DOHH2 (cell line): ENCODE data around the gene DRC3.

Source experiments
- CTCF ChIP-seq: fragments of 200-600 bp; sonication (generic); IDR thresholded peaks from one replicate; pipeline ENCODE4 v1.5.1; 2014; ENCODE audit warnings: antibody characterized with exemption, mild to moderate bottlenecking, low read depth, low read length; ENCODE audit not compliant: poor library complexity, severe bottlenecking
- EZH2phosphoT487 ChIP-seq: fragments of 200-600 bp; sonication (generic); IDR thresholded peaks from 2 replicates; pipeline ENCODE4 v1.6.1; 2017; ENCODE audit warnings: borderline replicate concordance, mild to moderate bottlenecking, antibody characterized with exemption, low read length, moderate library complexity, mixed read lengths

GRCh38 chr17:18037486-18037885, 64.8 kb downstream of the DRC3 start:
- TF ChIP-seq CTCF (no peak), EZH2phosphoT487 (no peak)
